SH-SY5Y (cell line): Measurements from ENCODE around the gene HMBS.

Experiments
- GATA2 ChIP-seq: IDR thresholded peaks from 2 replicates; pipeline ENCODE4 v1.6.1; 2011; ENCODE audit warnings: mild to moderate bottlenecking, low read depth, low read length
- GATA3 ChIP-seq: IDR thresholded peaks from 2 replicates; pipeline ENCODE4 v1.6.1; 2011; ENCODE audit warnings: low read depth, mild to moderate bottlenecking, low read length, moderate library complexity

DNA sequence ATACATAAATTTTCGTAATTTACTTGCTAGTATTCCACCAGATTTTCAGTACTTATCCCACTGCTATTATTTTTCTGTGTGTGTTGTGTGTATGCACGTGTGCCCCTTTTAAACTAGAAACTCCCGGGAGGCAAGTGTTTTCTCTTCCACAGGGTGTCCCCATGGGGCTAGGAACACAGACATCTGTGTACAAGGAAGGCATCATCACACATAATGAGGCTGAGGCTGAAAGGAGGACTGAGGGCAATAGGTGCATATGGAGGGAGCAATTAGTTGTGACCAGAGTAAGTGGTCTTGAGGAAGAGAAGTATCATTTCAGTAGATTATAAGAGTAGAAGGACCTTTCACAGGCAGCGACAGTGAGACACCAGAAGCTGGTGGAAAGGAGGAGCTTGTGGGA lies 19.1 kb downstream of the HMBS start:
- TF ChIP-seq GATA3 (no peak), GATA2 (no peak)
